AG04449 (cell line): ENCODE measurements around the gene TSPAN9.

ENCODE experiments used
- CTCF ChIA-PET: fragments of 350-600 bp; formaldehyde crosslinking; extraction: SDS; loops from one replicate; lab custom pipeline; 2021; ENCODE audit warnings: antibody characterized with exemption; lab: Yijun Ruan, JAX
- POLR2A ChIA-PET: fragments of 400-600, 350-600 bp; formaldehyde crosslinking; extraction: SDS; loops from one replicate; lab custom pipeline; 2020; ENCODE audit warnings: antibody characterized with exemption, inconsistent platforms; lab: Yijun Ruan, JAX
- DNase-seq: peaks from one replicate; pipeline ENCODE4 v3.0.0-alpha.2; 2010; ENCODE audit warnings: low read depth, low spot score
- H3K4me3 ChIP-seq: 2 replicates; pipeline ENCODE4 v1.5.1; 2011; ENCODE audit warnings: low read depth, mild to moderate bottlenecking, control low read depth, low read length
- TF ChIP-seq, protein P1 (sequence below): IDR thresholded peaks from one replicate; pipeline ENCODE4 v1.5.1; 2011; ENCODE audit warnings: mild to moderate bottlenecking, moderate library complexity, low read length, control low read depth, inconsistent platforms; ENCODE audit not compliant: insufficient read depth; ENCODE audit errors: missing control alignments

The TSPAN9 gene

DNA sequence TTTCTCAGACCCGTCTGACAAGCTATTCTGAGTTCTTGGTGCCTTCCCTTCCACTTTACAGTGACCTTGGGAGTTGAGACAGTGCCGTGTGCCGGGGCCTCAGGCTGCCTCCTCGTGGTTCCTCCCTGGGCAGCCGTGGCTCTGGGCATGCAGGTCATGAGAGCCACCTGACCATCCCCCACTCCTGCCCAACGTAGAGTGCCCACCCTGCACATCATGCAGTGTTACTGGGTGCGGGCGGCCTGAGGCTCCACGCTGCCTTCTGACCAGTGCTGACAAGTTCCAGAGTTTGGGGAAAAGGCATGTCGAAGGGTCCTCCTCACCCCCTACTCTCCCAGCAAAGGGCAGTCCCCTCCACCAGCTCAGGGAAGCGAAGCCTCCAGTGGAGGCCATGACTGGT is 190.5 kb downstream of the TSPAN9 start:
- no peak overlapping the region for H3K4me3 ChIP-seq
- ChIA-PET CTCF (interaction anchor here (0.8 to 7.4 kb wide), 4 partner anchors 8 to 194 kb away, joined by 4 to 81 read pairs (median 8); no protein-coding TSS in a partner anchor), POLR2A (no interaction called here)
- TF ChIP-seq, protein P1, sequence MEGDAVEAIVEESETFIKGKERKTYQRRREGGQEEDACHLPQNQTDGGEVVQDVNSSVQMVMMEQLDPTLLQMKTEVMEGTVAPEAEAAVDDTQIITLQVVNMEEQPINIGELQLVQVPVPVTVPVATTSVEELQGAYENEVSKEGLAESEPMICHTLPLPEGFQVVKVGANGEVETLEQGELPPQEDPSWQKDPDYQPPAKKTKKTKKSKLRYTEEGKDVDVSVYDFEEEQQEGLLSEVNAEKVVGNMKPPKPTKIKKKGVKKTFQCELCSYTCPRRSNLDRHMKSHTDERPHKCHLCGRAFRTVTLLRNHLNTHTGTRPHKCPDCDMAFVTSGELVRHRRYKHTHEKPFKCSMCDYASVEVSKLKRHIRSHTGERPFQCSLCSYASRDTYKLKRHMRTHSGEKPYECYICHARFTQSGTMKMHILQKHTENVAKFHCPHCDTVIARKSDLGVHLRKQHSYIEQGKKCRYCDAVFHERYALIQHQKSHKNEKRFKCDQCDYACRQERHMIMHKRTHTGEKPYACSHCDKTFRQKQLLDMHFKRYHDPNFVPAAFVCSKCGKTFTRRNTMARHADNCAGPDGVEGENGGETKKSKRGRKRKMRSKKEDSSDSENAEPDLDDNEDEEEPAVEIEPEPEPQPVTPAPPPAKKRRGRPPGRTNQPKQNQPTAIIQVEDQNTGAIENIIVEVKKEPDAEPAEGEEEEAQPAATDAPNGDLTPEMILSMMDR, result no peak
- no peak for DNase-seq

DNA sequence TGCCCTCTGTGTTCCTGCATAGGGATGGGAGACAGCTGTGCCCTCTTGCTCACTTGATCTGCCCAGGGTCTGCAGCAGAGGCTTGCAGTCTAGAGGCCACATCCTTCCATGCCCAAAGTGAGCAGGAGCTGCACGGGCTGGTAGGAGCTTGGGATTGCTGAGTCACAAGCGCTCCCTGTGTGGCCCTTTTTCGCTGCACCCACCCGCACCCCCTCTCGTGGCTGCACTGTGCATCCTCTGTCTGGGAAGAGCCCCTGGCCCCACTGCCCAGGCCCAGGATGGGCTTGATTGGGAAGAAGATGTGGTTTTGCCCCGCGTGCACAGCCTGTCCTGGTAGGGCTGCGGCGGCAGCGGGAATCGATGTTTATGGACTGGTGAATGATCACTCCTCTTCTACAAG is 192.4 kb downstream of the TSPAN9 start:
- TF ChIP-seq, protein P1, result peak; percentile 22
- DNase-seq, result no peak
- no peak overlapping the region for H3K4me3 ChIP-seq
- POLR2A ChIA-PET, result no interaction called here
- CTCF ChIA-PET, result interaction anchor here (1.1 kb wide), 2 partner anchors 17 to 135 kb away, joined by 3 to 8 read pairs; no protein-coding TSS in a partner anchor

DNA sequence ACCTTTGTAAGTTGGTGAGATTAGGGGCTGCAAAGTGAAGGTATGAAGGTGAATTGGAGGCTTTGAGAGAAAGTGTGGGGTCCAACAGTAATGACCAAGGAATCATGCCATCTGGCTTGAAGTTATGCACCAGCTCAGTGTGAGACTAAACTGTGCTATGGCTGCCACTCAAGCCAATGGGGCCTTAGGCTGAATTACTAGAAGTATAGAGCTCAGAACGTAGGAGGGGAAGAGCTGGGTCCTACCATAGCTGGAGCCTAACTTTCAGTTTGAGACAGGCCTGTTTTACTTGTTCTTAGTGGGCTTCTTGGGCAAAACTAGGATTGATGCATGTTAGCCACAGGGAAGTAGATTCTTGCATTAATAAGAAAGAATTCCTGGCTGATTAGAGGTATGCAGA is 194.0 kb downstream of the TSPAN9 start:
- TF ChIP-seq, protein P1, result no peak
- DNase-seq, result no peak
- CTCF ChIA-PET, result interaction anchor here (0.8 to 13.2 kb wide), 4 partner anchors 9 to 198 kb away, joined by 4 to 534 read pairs (median 34); no protein-coding TSS in a partner anchor
- no peak overlapping the region for H3K4me3 ChIP-seq
- POLR2A ChIA-PET, result no interaction called here

DNA sequence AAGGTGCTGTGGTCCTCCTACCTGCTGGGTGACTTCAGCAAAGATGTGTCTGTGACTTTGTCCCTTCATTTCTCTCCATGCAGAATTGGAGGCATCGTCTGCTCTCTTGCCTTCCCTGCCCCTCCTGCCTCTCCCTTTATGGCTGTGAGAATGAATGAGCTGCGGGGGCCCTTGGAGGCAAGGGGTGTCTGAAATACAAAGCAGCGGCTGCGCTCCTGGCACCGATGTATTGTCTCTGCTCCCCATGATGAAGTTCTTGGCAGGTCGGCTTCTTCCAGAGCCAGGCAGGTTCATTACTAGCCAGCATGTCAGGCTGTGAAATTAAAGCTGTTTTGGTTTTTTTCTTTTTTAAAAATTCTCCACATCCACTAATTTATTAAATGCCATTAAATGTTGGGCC is 194.5 kb downstream of the TSPAN9 start:
- TF ChIP-seq, protein P1, result no peak
- POLR2A ChIA-PET, result interaction anchor here (0.7 kb wide), 1 partner anchor 117 kb away, joined by 3 read pairs; no protein-coding TSS in a partner anchor
- H3K4me3 ChIP-seq, result no peak overlapping the region
- DNase-seq, result no peak
- CTCF ChIA-PET, result interaction anchor here (0.8 to 13.2 kb wide), 6 partner anchors 9 to 200 kb away, joined by 3 to 534 read pairs (median 33); no protein-coding TSS in a partner anchor

DNA sequence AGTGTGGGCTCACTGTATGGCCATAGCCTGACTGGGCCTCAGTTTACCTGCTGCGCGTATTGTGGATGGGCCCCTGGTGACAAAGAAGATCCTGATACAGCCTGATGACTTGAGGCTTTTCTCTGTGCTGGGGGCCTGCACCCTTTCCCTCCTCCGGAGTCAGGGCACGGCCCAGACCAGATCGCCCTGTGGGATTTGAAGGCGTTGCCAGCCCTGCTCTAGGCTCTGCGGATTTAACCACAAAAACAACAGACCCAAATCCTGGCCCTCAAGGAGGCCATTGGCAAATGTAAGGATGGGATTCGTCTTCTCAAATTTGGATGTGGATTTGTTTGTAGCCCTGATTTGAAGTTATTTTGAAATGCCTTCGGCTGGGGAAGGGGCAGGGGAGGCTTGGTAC is 195.8 kb downstream of the TSPAN9 start:
- TF ChIP-seq, protein P1, result no peak
- ChIA-PET POLR2A (no interaction called here), CTCF (interaction anchor here (0.9 to 13.2 kb wide), 12 partner anchors 9 to 201 kb away, joined by 3 to 534 read pairs (median 34); no protein-coding TSS in a partner anchor)
- no peak for DNase-seq
- H3K4me3 ChIP-seq, result no peak overlapping the region

DNA sequence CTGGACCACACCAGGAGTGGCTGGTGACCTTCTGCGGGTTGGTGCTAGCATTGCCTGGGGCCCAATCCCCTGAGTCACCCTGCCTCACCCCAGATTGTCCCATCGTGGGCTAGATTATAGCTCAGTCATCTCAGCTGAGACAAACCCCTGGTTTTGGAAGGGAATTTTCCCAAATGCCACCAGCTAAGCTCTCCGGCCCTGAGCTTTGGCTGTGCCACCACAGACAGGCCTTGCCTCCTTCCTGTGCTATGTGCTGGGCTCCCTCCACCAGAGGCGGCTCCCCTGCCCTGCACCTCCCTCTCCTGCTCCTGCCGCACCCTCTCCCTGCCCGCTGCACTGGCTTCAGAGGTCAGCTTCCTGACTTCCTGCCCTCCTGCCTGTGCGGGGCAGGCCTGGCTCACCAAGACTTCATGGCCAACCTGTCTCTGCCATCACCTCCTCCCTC is 196.3 kb downstream of the TSPAN9 start:
- CTCF ChIA-PET, result interaction anchor here (0.9 to 13.2 kb wide), 14 partner anchors 9 to 201 kb away, joined by 3 to 534 read pairs (median 22); no protein-coding TSS in a partner anchor
- TF ChIP-seq, protein P1, result no peak

More for the DNA sequence above, 196.3 kb downstream of the TSPAN9 start:
- POLR2A ChIA-PET, result no interaction called here
- no peak for DNase-seq
- no peak overlapping the region for H3K4me3 ChIP-seq
